GM12878 (cell line): ENCODE data around the gene SLC23A2.

Experiments used
- EP300 ChIP-seq, 2 experiments: fragments of 150-350 bp in 1 of 2; IDR thresholded peaks; 2 replicates each; pipeline ENCODE4 v1.6.1; 2011 to 2012; ENCODE audit warnings: low read depth in 2 of 2, low read length in 2 of 2, borderline replicate concordance in 1 of 2, improper control_type of control experiment in 1 of 2, inconsistent platforms in 1 of 2; ENCODE audit not compliant: control insufficient read depth in 1 of 2
- NFIC ChIP-seq: IDR thresholded peaks from 2 replicates; pipeline ENCODE4 v1.6.1; 2012; ENCODE audit warnings: low read depth, mild to moderate bottlenecking, inconsistent platforms, low read length, moderate library complexity
- NFYA ChIP-seq: IDR thresholded peaks from 2 replicates; pipeline ENCODE4 v1.6.1; 2011; ENCODE audit warnings: low read depth, mild to moderate bottlenecking, low read length, improper control_type of control experiment, borderline replicate concordance
- TF ChIP-seq, protein P1 (sequence below): fragments of 450-650 bp; IDR thresholded peaks from 2 replicates; pipeline ENCODE4 v1.6.1; 2017; ENCODE audit warnings: mild to moderate bottlenecking
- TF ChIP-seq, protein P2 (sequence below): fragments of 450-650 bp; IDR thresholded peaks from 2 replicates; pipeline ENCODE4 v1.6.1; 2016; ENCODE audit warnings: mild to moderate bottlenecking, moderate library complexity, borderline replicate concordance

DNA sequence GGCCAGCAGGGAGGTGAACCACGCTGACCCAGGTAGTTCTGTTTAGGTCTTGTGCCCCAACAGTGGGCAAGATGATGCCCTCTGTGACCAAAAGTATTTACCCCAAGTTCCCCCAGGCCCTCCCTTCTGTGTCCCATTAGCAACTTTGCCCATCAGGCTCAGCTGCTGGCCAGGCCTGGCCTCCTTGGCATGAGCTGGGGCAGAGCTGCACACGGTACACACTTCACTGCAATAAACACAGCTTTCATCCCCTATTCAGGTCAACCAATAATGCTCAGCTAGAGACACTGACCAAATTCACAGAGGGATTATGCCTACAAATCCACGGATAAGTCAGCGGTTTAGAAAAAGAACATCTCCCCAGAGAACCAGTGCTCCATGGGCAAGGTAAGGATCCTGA lies 103.7 kb downstream of the SLC23A2 start:
- TF ChIP-seq, protein P1, sequence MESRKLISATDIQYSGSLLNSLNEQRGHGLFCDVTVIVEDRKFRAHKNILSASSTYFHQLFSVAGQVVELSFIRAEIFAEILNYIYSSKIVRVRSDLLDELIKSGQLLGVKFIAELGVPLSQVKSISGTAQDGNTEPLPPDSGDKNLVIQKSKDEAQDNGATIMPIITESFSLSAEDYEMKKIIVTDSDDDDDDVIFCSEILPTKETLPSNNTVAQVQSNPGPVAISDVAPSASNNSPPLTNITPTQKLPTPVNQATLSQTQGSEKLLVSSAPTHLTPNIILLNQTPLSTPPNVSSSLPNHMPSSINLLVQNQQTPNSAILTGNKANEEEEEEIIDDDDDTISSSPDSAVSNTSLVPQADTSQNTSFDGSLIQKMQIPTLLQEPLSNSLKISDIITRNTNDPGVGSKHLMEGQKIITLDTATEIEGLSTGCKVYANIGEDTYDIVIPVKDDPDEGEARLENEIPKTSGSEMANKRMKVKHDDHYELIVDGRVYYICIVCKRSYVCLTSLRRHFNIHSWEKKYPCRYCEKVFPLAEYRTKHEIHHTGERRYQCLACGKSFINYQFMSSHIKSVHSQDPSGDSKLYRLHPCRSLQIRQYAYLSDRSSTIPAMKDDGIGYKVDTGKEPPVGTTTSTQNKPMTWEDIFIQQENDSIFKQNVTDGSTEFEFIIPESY: no peak
- TF ChIP-seq, protein P2, sequence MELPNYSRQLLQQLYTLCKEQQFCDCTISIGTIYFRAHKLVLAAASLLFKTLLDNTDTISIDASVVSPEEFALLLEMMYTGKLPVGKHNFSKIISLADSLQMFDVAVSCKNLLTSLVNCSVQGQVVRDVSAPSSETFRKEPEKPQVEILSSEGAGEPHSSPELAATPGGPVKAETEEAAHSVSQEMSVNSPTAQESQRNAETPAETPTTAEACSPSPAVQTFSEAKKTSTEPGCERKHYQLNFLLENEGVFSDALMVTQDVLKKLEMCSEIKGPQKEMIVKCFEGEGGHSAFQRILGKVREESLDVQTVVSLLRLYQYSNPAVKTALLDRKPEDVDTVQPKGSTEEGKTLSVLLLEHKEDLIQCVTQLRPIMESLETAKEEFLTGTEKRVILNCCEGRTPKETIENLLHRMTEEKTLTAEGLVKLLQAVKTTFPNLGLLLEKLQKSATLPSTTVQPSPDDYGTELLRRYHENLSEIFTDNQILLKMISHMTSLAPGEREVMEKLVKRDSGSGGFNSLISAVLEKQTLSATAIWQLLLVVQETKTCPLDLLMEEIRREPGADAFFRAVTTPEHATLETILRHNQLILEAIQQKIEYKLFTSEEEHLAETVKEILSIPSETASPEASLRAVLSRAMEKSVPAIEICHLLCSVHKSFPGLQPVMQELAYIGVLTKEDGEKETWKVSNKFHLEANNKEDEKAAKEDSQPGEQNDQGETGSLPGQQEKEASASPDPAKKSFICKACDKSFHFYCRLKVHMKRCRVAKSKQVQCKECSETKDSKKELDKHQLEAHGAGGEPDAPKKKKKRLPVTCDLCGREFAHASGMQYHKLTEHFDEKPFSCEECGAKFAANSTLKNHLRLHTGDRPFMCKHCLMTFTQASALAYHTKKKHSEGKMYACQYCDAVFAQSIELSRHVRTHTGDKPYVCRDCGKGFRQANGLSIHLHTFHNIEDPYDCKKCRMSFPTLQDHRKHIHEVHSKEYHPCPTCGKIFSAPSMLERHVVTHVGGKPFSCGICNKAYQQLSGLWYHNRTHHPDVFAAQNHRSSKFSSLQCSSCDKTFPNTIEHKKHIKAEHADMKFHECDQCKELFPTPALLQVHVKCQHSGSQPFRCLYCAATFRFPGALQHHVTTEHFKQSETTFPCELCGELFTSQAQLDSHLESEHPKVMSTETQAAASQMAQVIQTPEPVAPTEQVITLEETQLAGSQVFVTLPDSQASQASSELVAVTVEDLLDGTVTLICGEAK: no peak
- TF ChIP-seq EP300 (IDR thresholded peaks at IDR 0.05; ENCODE audit: borderline replicate concordance in 1 of 2, control insufficient read depth in 1 of 2, low read depth in 2 of 2, low read length in 2 of 2) (no peak), NFYA (no peak), NFIC (no peak)
